ENCODE results near the gene CDC25B. TPM values are rescaled to one million over a fixed set of nuclear protein-coding genes. Genes with fewer than 3 reads are reported as not detected.

Gene CDC25B
- total and polyA plus RNA-seq, 2 experiments from 2014 or later = 18.2 to 20.1 TPM

DNA sequence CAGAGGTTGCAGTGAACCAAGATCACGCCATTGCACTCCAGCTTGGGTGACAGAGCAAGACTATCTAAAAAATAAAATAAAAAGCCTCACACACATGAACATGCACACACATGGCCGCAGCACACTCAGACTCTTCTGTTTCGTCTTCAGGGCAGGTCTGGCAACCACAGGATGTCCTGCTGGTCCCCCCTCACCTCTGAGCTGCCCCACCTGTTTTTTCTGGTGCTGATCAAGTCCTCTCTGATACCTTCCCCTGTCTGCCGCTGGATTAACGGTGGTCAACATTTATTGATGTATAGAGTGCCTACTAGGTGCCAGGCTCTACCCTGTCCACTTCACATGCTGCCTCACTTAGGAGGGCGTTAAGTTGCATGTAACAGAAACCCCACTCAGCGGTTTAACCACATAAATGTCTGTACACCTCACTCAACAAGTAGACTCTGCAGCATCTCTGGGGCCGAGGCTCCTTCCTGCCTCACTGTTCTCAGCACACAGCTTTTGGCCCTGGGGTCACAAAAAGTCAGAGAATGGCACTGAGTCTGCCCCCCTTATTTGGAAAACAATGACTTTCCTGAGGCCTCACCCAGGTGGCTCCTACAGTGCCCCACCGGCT is 19.7 kb downstream of the CDC25B start:
- Histone ChIP-seq H3K27me3 (replicated peaks; ENCODE audit: insufficient read depth) (no peaks in the 10 kb centered on the region), H2AFZ (no peak overlapping the region), H3K36me3 (ENCODE audit: low read depth) (no peaks in the 10 kb centered on the region), H3K4me3 (no peak overlapping the region), H3K9ac (no peak overlapping the region), H3K9me3 (ENCODE audit: low read depth) (no peaks in the 10 kb centered on the region), H3K9me2 (ENCODE audit: insufficient read depth) (no peaks in the 10 kb centered on the region), H3K4me2 (ENCODE audit: unreplicated experiment) (no peak overlapping the region), H4K20me1 (ENCODE audit: insufficient read depth) (no peaks in the 10 kb centered on the region), H3K4me1 (ENCODE audit: insufficient read depth) (peaks cover 15% of the 10 kb centered on the region), H3K27ac (no peak overlapping the region), H3F3A (ENCODE audit: insufficient read depth) (peaks cover 24% of the 10 kb centered on the region), H3K79me2 (ENCODE audit: insufficient read depth) (peaks cover under 1% of the 10 kb centered on the region)
- in situ Hi-C loops (cut with MboI) = no loop called here
- TF ChIP-seq EZH2 (IDR thresholded peaks at IDR 0.05; ENCODE audit: insufficient read depth, poor library complexity, severe bottlenecking) = no peak
- TF ChIP-seq EZH2phosphoT487 (IDR thresholded peaks at IDR 0.05; ENCODE audit: insufficient read depth, low read depth) = no peak
- no peak for DNase-seq
- 79 to 85% methylated on average over 9 of the region's 9 CpGs for WGBS, 2 experiments (ENCODE audit: low coverage in 1 of 2, low lambda C conversion rate in 2 of 2, missing lambda C conversion rate in 2 of 2)

DNA sequence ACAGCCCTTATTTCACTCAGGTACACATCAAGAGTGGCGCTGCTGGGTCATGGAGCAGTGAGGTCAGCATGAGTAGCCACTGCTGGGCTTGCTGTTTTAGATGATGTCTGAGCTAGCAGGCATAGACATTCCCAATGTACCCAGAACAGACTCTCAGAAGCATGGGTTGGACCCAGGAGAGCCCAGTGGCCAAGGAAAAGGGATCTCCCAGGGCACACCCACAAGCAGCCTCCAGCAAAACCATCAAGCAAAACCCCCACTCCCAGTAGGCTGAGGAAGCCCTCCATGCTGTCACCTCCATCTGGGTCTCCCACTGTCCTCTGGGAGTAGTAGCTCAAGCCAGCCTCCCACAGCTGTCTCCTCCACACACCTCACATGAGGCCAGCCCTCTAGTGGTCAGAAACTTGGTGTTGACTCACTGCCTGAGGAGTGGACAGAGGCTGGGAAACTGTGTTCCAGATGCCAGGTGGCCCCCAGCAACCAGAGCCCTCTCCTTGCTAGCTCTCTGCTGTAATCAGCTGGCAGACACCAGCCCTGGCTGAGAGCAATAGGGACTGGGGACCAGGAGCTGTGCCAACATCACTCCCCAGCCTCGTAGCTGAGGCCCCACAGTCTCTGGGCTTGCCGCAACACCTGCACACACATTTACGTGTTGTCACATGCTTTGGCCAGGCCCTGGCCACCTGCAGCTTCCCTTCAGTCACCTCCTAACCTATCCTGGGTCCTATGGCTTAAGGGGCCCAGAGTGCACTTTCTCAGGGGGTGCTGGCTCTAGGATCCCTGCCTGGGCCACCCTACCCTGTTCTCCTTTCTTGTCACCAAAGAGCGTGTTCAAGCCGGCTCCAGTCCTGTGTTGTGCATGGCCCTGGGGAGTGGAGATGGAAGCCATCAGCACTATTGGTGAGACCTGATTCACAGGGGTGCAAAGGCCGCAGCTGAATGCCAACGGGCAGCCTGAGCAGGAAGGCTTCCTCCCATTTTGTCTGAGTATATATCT is 22.3 kb downstream of the CDC25B start:
- H3K4me1 ChIP-seq (ENCODE audit: insufficient read depth) = peaks cover 15% of the 10 kb centered on the region
- WGBS, 2 experiments (ENCODE audit: low coverage in 1 of 2, low lambda C conversion rate in 2 of 2, missing lambda C conversion rate in 2 of 2) = 82 to 83% methylated on average over 8 of the region's 8 CpGs
- TF ChIP-seq EZH2 (IDR thresholded peaks at IDR 0.05; ENCODE audit: insufficient read depth, poor library complexity, severe bottlenecking) (no peak), EZH2phosphoT487 (IDR thresholded peaks at IDR 0.05; ENCODE audit: insufficient read depth, low read depth) (no peak)
- peaks cover 6% of the 10 kb centered on the region; the same call in 1 of the 2 replicates for H3F3A ChIP-seq (ENCODE audit: insufficient read depth)
- H3K9me2 ChIP-seq (ENCODE audit: insufficient read depth) = no peaks in the 10 kb centered on the region
- no peaks in the 10 kb centered on the region for H4K20me1 ChIP-seq (ENCODE audit: insufficient read depth)
- no peak overlapping the region for H3K4me3 ChIP-seq
- no peaks in the 10 kb centered on the region for H3K9me3 ChIP-seq (ENCODE audit: low read depth)
- DNase-seq = peak; percentile 91
- H3K79me2 ChIP-seq (ENCODE audit: insufficient read depth) = peaks cover 24% of the 10 kb centered on the region
- peak overlapping the region; percentile 36 for H3K27ac ChIP-seq
- no peaks in the 10 kb centered on the region for H3K27me3 ChIP-seq (replicated peaks; ENCODE audit: insufficient read depth)
- H3K36me3 ChIP-seq (ENCODE audit: low read depth) = peaks cover 9% of the 10 kb centered on the region
- in situ Hi-C loops (cut with MboI) = no loop called here
- H2AFZ ChIP-seq = 0 out of 2 replicates have a peak overlapping the region, but pooled peaks have one; percentile 8
- H3K9ac ChIP-seq = no peak overlapping the region
- no peak overlapping the region for H3K4me2 ChIP-seq (ENCODE audit: unreplicated experiment)

DNA sequence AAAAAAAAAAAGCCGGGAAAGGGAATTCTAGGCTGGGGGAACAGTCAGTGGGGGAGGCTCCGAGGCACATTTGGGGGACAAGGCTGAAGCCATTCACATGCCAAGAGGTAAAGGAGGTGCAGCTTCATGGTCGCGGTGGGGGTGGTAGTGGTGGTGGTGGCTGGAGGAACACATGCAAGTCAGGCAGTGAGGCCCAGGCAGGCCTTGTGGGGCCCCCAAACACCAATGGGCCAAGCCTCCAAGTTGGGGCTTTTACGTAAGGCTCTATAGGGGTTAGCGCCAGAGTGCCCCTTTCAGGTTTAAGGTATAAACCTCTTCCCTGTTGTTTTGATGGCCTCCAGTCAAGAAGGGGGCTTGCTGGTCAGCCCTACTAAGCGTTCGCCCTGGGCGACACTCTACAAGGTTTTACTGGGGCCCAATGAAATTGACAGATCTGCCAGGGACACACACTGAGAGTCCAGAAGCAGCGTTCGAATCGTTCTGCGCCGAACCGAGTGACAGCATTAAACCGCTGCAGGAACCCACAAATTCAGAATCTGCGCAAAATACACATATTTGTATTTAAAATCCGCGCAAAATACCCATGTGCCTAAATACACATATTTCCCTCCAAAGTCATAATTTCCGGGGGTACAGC is 23.4 kb downstream of the CDC25B start:
- peaks cover 15% of the 10 kb centered on the region for H3K4me1 ChIP-seq (ENCODE audit: insufficient read depth)
- in situ Hi-C loops (cut with MboI) = no loop called here
- TF ChIP-seq EZH2phosphoT487 (IDR thresholded peaks at IDR 0.05; ENCODE audit: insufficient read depth, low read depth) (no peak), EZH2 (IDR thresholded peaks at IDR 0.05; ENCODE audit: insufficient read depth, poor library complexity, severe bottlenecking) (no peak)
- peaks cover 9% of the 10 kb centered on the region for H3K36me3 ChIP-seq (ENCODE audit: low read depth)
- no peak for DNase-seq
- H3K27ac ChIP-seq = peak overlapping the region; percentile 97
- H4K20me1 ChIP-seq (ENCODE audit: insufficient read depth) = no peaks in the 10 kb centered on the region
- no peaks in the 10 kb centered on the region for H3K27me3 ChIP-seq (replicated peaks; ENCODE audit: insufficient read depth)
- peak overlapping the region; percentile 82 for H2AFZ ChIP-seq
- no peaks in the 10 kb centered on the region for H3K9me2 ChIP-seq (ENCODE audit: insufficient read depth)
- peaks cover 24% of the 10 kb centered on the region for H3K79me2 ChIP-seq (ENCODE audit: insufficient read depth)
- WGBS, 2 experiments (ENCODE audit: low coverage in 1 of 2, low lambda C conversion rate in 2 of 2, missing lambda C conversion rate in 2 of 2) = 71 to 72% methylated on average over 19 of the region's 20 CpGs
- H3K4me2 ChIP-seq (ENCODE audit: unreplicated experiment) = peak overlapping the region; percentile 88
- H3K9me3 ChIP-seq (ENCODE audit: low read depth) = no peaks in the 10 kb centered on the region
- peak overlapping the region; percentile 87 for H3K4me3 ChIP-seq
- H3K9ac ChIP-seq = peak overlapping the region; percentile 96
- H3F3A ChIP-seq (ENCODE audit: insufficient read depth) = peaks cover 4% of the 10 kb centered on the region; the same call in 1 of the 2 replicates
